ENCODE measurements around the gene MYLIP.

GRCh38 chr6:16136621-16137450 lies 8.0 kb downstream of the MYLIP start:
- TF ChIP-seq CTCF (IDR thresholded peaks at IDR 0.05) = no peak
- TF ChIP-seq POLR2A (IDR thresholded peaks at IDR 0.05) = no peak

Data from Peyer's patch (tissue), 4 donors.